ENCODE data around the gene GPR17. TPM values are rescaled to one million over a fixed set of nuclear protein-coding genes. Genes with fewer than 3 reads are reported as not detected.

Gene GPR17
- polyA plus RNA-seq, 3 donors: 0.98 to 2.0 (median 1.4) TPM

GRCh38 chr2:127626917-127627739 is 18.8 kb upstream of the GPR17 start:
- DNase-seq (ENCODE audit: extremely low read depth in 1 of 11, low read depth in 9 of 11, low spot score in 4 of 11): no peak

GRCh38 chr2:127627740-127628571 is 18.0 kb upstream of the GPR17 start:
- no peak for DNase-seq (ENCODE audit: extremely low read depth in 1 of 11, low read depth in 9 of 11, low spot score in 4 of 11)

GRCh38 chr2:127628767-127629614 is 17.0 kb upstream of the GPR17 start:
- no peak for DNase-seq (ENCODE audit: extremely low read depth in 1 of 11, low read depth in 9 of 11, low spot score in 4 of 11)

- no peak for DNase-seq (ENCODE audit: extremely low read depth in 1 of 11, low read depth in 9 of 11, low spot score in 4 of 11)
Observed at GRCh38 chr2:127629637-127630036, 16.3 kb upstream of the GPR17 start.

- DNase-seq (ENCODE audit: extremely low read depth in 1 of 11, low read depth in 9 of 11, low spot score in 4 of 11): no peak
Observed at GRCh38 chr2:127630096-127630863, 15.7 kb upstream of the GPR17 start.

GRCh38 chr2:127630864-127631540 is 15.0 kb upstream of the GPR17 start:
- no peak for DNase-seq (ENCODE audit: extremely low read depth in 1 of 11, low read depth in 9 of 11, low spot score in 4 of 11)

- DNase-seq (ENCODE audit: extremely low read depth in 1 of 11, low read depth in 9 of 11, low spot score in 4 of 11): no peak
Observed at GRCh38 chr2:127631541-127631996, 14.4 kb upstream of the GPR17 start.

GRCh38 chr2:127631997-127632581 is 13.9 kb upstream of the GPR17 start:
- no peak for DNase-seq (ENCODE audit: extremely low read depth in 1 of 11, low read depth in 9 of 11, low spot score in 4 of 11)

- no peak for DNase-seq (ENCODE audit: extremely low read depth in 1 of 11, low read depth in 9 of 11, low spot score in 4 of 11)
Observed at GRCh38 chr2:127632592-127633489, 13.1 kb upstream of the GPR17 start.

- DNase-seq (ENCODE audit: extremely low read depth in 1 of 11, low read depth in 9 of 11, low spot score in 4 of 11): no peak
Observed at GRCh38 chr2:127633556-127634065, 12.3 kb upstream of the GPR17 start.

- no peak for DNase-seq (ENCODE audit: extremely low read depth in 1 of 11, low read depth in 9 of 11, low spot score in 4 of 11)
Observed at GRCh38 chr2:127634066-127634617, 11.8 kb upstream of the GPR17 start.

GRCh38 chr2:127634626-127635379 is 11.2 kb upstream of the GPR17 start:
- no peak for DNase-seq (ENCODE audit: extremely low read depth in 1 of 11, low read depth in 9 of 11, low spot score in 4 of 11)

GRCh38 chr2:127635380-127636237 is 10.3 kb upstream of the GPR17 start:
- DNase-seq (ENCODE audit: extremely low read depth in 1 of 11, low read depth in 9 of 11, low spot score in 4 of 11): no peak

Data from renal cortex interstitium (tissue), 11 donors.